GM20000 (cell line): Measurements from ENCODE around the gene PRTFDC1.

Source experiments
- DNase-seq: peaks from one replicate; pipeline ENCODE4 v3.0.0; 2012; ENCODE audit warnings: low spot score
- TF ChIP-seq, protein P1 (sequence below): IDR thresholded peaks from 2 replicates; pipeline ENCODE4 v1.5.1; 2012; ENCODE audit warnings: mild to moderate bottlenecking, control low read depth; ENCODE audit errors: extremely low read depth, missing control alignments

The PRTFDC1 gene

GRCh38 chr10:24908793-24909423 lies 43.5 kb downstream of the PRTFDC1 start:
- TF ChIP-seq, protein P1, sequence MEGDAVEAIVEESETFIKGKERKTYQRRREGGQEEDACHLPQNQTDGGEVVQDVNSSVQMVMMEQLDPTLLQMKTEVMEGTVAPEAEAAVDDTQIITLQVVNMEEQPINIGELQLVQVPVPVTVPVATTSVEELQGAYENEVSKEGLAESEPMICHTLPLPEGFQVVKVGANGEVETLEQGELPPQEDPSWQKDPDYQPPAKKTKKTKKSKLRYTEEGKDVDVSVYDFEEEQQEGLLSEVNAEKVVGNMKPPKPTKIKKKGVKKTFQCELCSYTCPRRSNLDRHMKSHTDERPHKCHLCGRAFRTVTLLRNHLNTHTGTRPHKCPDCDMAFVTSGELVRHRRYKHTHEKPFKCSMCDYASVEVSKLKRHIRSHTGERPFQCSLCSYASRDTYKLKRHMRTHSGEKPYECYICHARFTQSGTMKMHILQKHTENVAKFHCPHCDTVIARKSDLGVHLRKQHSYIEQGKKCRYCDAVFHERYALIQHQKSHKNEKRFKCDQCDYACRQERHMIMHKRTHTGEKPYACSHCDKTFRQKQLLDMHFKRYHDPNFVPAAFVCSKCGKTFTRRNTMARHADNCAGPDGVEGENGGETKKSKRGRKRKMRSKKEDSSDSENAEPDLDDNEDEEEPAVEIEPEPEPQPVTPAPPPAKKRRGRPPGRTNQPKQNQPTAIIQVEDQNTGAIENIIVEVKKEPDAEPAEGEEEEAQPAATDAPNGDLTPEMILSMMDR = no peak
- DNase-seq = no peak

- DNase-seq = no peak
- TF ChIP-seq, protein P1 = no peak
These were observed 44.5 kb downstream of the PRTFDC1 start for GRCh38 chr10:24907956-24908355.

DNA sequence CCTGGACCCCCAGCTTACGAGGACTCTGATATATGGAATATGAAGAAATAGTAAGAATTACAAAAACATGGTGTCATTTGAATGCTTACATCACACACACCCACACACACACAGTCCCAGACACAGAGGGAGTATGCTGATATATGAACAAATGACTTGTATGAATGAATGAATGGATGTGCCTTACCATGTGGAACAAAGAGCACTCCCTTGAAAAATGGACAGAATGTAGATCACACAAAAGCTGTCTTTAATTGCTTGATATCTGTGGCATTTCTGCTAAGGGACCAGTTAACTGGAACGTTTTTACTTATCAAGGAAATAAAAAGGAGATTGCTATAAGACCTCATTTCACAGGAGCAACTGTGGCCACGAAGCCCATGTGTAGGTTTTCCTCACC lies 46.0 kb downstream of the PRTFDC1 start:
- TF ChIP-seq, protein P1 = no peak
- DNase-seq = no peak

DNA sequence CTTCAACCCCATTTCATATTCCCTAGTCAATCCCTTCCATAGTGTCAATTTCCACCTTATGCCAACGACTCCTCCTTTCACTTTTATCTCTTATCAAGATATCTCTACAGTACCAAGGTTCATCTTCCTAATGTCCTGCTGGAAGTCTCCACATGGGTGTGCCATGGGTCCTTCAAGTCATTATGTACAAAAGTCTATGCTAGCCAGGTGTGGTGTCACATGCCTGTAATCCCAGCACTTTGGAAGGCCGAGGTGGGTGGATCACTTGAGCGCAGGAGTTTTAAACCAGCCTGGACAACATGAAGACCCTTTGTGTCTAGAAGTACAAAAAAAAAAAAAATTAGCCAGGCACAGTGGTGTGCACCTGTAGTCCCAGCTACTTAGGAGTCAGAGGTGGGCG lies 47.6 kb downstream of the PRTFDC1 start:
- TF ChIP-seq, protein P1 = no peak
- DNase-seq = no peak

DNA sequence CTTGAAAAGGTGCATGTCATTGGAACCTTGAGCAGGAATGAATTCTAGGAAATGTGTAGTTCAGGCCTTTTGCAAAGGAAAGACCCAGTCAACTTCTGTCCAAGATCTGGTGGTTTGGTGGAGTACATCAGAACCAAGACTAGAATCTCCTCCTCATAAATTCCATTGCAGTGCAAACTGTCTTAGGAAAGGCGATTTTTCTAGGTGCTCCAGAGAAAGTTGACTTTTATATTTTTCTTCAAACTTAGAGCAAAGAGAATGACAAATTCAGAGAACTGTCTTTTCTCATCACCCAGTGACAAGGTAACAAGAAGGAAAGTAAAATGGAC lies 50.0 kb downstream of the PRTFDC1 start:
- no peak for DNase-seq
- TF ChIP-seq, protein P1 = no peak

- peak; percentile 16 for DNase-seq
- TF ChIP-seq, protein P1 = no peak
These were observed 50.6 kb downstream of the PRTFDC1 start for GRCh38 chr10:24901686-24902399.

DNA sequence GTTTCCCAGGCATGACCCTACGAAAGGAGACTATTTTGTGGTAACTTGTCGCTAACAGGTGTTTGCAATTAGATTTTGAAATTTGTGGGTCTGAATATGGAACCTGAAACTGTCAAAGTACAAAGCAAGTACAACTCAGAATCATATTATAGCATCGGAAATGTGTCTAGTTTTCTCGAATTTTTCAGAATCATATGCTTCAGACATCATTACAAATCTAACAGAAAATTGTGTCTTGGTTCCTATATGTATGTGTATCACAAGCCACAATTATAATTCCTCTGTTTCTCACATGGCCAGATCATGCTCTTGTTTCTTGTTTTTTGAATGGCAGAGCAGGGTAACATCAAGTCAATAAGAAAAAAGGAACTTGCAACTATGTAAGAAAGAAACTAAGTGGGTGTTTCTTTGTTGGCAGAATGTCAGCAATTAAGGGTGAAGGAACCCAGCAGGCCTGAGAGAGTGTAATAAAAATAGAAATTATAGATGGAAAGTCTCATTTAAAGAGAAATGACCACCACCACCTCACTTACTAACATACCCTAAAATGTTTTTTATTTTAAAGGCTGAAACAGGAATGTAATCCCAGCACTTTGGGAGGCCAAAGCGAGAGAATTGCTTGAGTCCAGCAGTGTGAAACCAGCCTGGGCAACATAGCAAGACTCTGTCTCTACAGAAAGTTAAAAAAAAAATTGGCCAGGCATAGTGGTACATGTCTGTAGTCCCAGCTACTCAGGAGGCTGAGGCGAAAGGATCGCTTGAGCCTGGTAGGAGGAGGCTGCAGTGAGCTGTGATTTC lies 51.3 kb downstream of the PRTFDC1 start:
- DNase-seq = peak; percentile 68
- TF ChIP-seq, protein P1 = no peak
